Stomach (tissue), 9 donors: ENCODE results near the gene AGBL4. TPM values are rescaled to one million over a fixed set of nuclear protein-coding genes. Genes with fewer than 3 reads are reported as not detected.

ENCODE experiments used
- DNase-seq, 2 donors: peaks; one replicate each; pipeline versions ENCODE4 v3.0.0 to v3.0.0-alpha.2; 2013 to 2019
- H3K27ac ChIP-seq, 5 donors: fragments of 200-600 bp in 4 of 5; sonication (generic) in 4 of 5; one replicate each; pipeline ENCODE4 v1.5.1; 2013 to 2019; ENCODE audit warnings: mild to moderate bottlenecking in 1 of 5, moderate library complexity in 1 of 5
- H3K27me3 ChIP-seq, 3 donors: fragments of 200-600 bp; sonication (generic); one replicate each; pipeline ENCODE4 v1.5.1; 2017 to 2019; ENCODE audit warnings: mixed run types in 1 of 3
- H3K36me3 ChIP-seq, 4 donors: fragments of 200-600 bp; sonication (generic); 1 replicate in 3 of 4; 2 replicates in 1 of 4; pipeline ENCODE4 v1.5.1; 2016 to 2019
- H3K4me1 ChIP-seq, 4 donors: fragments of 200-600 bp; sonication (generic); one replicate each; pipeline ENCODE4 v1.5.1; 2016 to 2019
- H3K4me3 ChIP-seq, 4 donors: fragments of 200-600 bp; sonication (generic) in 3 of 4; one replicate each; pipeline ENCODE4 v1.5.1; 2016 to 2019; ENCODE audit warnings: mild to moderate bottlenecking in 1 of 4
- H3K9me3 ChIP-seq, 4 donors: fragments of 200-600 bp; sonication (generic); one replicate each; pipeline ENCODE4 v1.5.1; 2016 to 2019
- EP300 ChIP-seq: sonication (generic); formaldehyde crosslinking; IDR thresholded peaks from one replicate; pipeline ENCODE4 v1.6.1; 2017; ENCODE audit warnings: antibody characterized with exemption
- POLR2A ChIP-seq, 4 donors: fragments of 450-650 bp; IDR thresholded peaks; one replicate each; pipeline ENCODE4 v1.6.1; 2016; ENCODE audit warnings: antibody characterized with exemption in 4 of 4, control low read depth in 2 of 4, mild to moderate bottlenecking in 1 of 4, moderate library complexity in 1 of 4
- POLR2AphosphoS5 ChIP-seq, 3 donors: sonication (generic); formaldehyde crosslinking; IDR thresholded peaks; one replicate each; pipeline ENCODE4 v1.6.1; 2016; ENCODE audit warnings: antibody characterized with exemption in 3 of 3
- WGBS, 5 donors: extraction: QIAGEN DNeasy Blood & Tissue Kit in 3 of 5; methylation state at CpG; one replicate each; pipeline versions ENCODE4 v1.1.5 to v1.1.7; 2013 to 2018; 5-methylcytosine and 5-hydroxymethylcytosine counted together
- intact Hi-C: fragments of 100-400 bp; cut with DNase I; formaldehyde crosslinking; loops from one replicate; pipeline ENCODE4 v1.15.1; 2023; ENCODE audit warnings: low total_unique reads
- polyA plus RNA-seq, 3 donors: library from polyadenylated mRNA; stranded (reverse); fragments of 200-250 nt; gene quantifications; one replicate each; pipeline ENCODE4 v1.2.3, GENCODE V29; 2013
- total RNA-seq, 5 donors: library from RNA; depleted of rRNA; stranded (reverse); fragments of >200 nt; gene quantifications; one replicate each; pipeline versions ENCODE4 v1.1.0 to v1.2.3, GENCODE V29; 2014 to 2016
- TF ChIP-seq, protein P1 (sequence below), 7 experiments: fragments of 450-650 bp in 4 of 7; fragments of 200-600 bp in 3 of 7; sonication (generic) in 3 of 7; IDR thresholded peaks; one replicate each; pipeline ENCODE4 v1.5.1; 2016 to 2019; ENCODE audit warnings: antibody characterized with exemption in 7 of 7, control low read depth in 2 of 7, mild to moderate bottlenecking in 1 of 7
- donor health status: healthy with polysubstance abuse.
- donor health status: Bipolar disorder and iron deficiency.
- donor health status: healthy.

The AGBL4 gene
- total and polyA plus RNA-seq, 8 donors: 0.92 TPM; not detected in 7

DNA sequence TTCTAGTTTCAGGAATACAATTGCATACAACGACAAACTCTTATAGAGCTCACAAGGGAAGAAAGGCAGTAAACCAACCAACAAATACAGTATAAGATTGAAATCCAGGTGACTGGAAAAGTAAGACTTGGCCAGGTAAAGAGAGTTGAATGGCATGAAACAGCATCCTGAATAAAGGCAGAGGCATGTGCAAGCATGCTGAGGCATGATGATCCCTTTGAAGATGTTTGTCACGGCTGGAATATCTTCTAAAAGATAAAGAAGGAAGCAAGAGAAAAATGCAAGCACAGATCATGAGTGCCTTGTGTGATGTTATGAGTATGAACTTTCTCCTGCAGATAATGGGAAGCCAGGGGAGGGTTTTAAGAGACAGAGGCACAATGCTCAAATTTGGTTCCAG is 1468.5 kb downstream of the AGBL4 start:
- Histone ChIP-seq H3K4me1 (peaks cover 0 to 9% (median 0%) of the 10 kb centered on the region in 4 donors), H3K9me3 (no peaks in the 10 kb centered on the region), H3K27ac (no peak overlapping the region), H3K27me3 (no peaks in the 10 kb centered on the region), H3K4me3 (no peak overlapping the region), H3K36me3 (no peaks in the 10 kb centered on the region)
- 77 to 88% (median 78%) methylated on average over 2 of the region's 2 CpGs for WGBS, 5 donors
- DNase-seq: no peak
- TF ChIP-seq POLR2A (IDR thresholded peaks at IDR 0.05): no peak
- TF ChIP-seq POLR2AphosphoS5 (IDR thresholded peaks at IDR 0.05): no peak
- TF ChIP-seq, protein P1, sequence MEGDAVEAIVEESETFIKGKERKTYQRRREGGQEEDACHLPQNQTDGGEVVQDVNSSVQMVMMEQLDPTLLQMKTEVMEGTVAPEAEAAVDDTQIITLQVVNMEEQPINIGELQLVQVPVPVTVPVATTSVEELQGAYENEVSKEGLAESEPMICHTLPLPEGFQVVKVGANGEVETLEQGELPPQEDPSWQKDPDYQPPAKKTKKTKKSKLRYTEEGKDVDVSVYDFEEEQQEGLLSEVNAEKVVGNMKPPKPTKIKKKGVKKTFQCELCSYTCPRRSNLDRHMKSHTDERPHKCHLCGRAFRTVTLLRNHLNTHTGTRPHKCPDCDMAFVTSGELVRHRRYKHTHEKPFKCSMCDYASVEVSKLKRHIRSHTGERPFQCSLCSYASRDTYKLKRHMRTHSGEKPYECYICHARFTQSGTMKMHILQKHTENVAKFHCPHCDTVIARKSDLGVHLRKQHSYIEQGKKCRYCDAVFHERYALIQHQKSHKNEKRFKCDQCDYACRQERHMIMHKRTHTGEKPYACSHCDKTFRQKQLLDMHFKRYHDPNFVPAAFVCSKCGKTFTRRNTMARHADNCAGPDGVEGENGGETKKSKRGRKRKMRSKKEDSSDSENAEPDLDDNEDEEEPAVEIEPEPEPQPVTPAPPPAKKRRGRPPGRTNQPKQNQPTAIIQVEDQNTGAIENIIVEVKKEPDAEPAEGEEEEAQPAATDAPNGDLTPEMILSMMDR (IDR thresholded peaks at IDR 0.05): no peak
- TF ChIP-seq EP300: no peak
- intact Hi-C loops: no loop called here

DNA sequence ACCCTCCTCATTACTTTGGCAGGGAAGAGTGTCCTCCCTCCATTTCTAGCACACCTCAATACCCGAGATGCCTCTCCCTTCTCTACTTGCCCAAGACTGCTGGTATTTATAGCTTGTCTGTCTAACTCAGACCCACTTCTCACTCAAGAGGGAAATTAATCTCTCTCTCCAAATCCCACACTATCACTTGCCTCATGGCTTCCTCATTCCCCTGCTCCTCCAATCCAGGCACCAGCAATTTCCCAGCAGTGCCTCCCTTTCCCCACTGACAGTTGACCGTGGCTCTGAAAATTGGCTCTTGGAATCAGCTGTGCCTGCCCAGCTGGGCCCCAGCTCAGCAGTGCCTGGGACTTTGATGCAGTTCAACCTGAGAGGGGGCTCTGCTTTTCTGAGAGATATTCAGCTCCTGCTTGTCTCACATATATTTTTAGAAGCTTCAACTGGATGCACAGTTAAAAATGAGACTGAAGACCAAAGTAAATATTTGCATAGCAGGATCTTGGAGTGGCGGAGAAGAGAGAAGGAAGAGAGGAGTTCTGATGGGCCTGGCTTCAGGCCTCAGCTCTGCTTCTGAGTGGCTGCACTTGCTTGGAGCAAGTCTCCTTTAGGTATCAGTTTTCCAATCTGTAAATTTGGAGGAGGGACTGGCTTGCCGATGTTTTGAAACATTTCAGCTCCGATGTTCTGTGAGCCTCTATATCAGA is 1470.7 kb downstream of the AGBL4 start:
- intact Hi-C loops: no loop called here
- Histone ChIP-seq H3K27me3 (no peaks in the 10 kb centered on the region), H3K9me3 (no peaks in the 10 kb centered on the region), H3K4me1 (peaks cover 0 to 9% (median 0%) of the 10 kb centered on the region in 4 donors), H3K4me3 (no peak overlapping the region), H3K27ac (no peak overlapping the region), H3K36me3 (no peaks in the 10 kb centered on the region)
- TF ChIP-seq POLR2AphosphoS5 (IDR thresholded peaks at IDR 0.05) (no peak), POLR2A (IDR thresholded peaks at IDR 0.05) (no peak), EP300 (no peak)
- TF ChIP-seq, protein P1 (IDR thresholded peaks at IDR 0.05): no peak
- WGBS, 5 donors: 56 to 67% (median 63%) methylated on average over 5 of the region's 5 CpGs
- DNase-seq: peak in 1 of 2 donors; percentile 15

DNA sequence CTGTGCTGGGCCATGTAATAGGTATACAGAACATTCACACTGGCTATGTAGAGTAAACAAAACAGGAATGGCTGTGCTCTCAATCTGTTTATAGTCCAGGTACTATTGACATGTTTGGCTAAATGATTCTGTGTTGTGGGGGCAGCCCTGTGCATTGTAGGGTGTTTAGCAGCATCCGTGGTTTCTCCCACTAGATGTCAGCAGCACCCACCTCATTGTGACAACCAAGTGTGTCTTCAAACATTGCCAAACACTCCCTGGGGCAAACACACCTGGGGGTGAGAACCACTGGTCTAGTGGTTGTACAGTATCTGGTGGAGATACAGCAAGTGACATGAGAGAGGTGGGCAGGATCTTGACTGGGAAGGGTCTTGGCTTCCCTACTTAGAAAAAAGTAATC is 1471.3 kb downstream of the AGBL4 start:
- Histone ChIP-seq H3K9me3 (no peaks in the 10 kb centered on the region), H3K4me3 (no peak overlapping the region), H3K27ac (no peak overlapping the region), H3K27me3 (no peaks in the 10 kb centered on the region), H3K4me1 (peaks cover 0 to 9% (median 0%) of the 10 kb centered on the region in 4 donors), H3K36me3 (no peaks in the 10 kb centered on the region)
- 13 to 33% (median 25%) methylated on average over 1 of the region's 1 CpG for WGBS, 5 donors
- intact Hi-C loops: no loop called here
- DNase-seq: peak in 1 of 2 donors; percentile 32
- TF ChIP-seq, protein P1 (IDR thresholded peaks at IDR 0.05): no peak
- TF ChIP-seq EP300 (no peak), POLR2A (IDR thresholded peaks at IDR 0.05) (no peak), POLR2AphosphoS5 (IDR thresholded peaks at IDR 0.05) (no peak)

DNA sequence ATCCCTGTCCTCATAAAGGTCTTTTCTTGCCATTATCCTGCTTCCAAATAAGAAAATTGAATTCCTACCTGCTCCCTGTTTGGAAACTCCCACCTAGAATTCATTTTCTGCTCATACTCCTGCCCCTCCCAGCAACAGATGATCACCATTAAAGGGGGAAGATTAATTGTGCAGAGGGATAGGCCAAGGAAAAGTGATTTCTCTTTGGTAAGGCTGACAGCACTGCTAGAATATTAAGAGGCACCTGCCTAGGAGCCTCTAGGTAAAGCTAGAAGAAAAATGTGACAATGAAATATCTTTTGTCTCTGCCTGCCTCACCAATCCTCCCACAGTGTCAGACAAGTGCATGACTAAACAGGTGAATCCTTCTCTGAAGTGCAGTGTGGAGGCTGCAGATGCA is 1474.8 kb downstream of the AGBL4 start:
- TF ChIP-seq POLR2AphosphoS5 (IDR thresholded peaks at IDR 0.05): no peak
- H3K36me3 ChIP-seq: no peaks in the 10 kb centered on the region
- no peak overlapping the region for H3K27ac ChIP-seq
- intact Hi-C loops: no loop called here
- peaks cover 0 to 9% (median 0%) of the 10 kb centered on the region in 4 donors for H3K4me1 ChIP-seq
- no peak for DNase-seq
- no peaks in the 10 kb centered on the region for H3K27me3 ChIP-seq
- H3K4me3 ChIP-seq: no peak overlapping the region
- no peaks in the 10 kb centered on the region for H3K9me3 ChIP-seq

DNA sequence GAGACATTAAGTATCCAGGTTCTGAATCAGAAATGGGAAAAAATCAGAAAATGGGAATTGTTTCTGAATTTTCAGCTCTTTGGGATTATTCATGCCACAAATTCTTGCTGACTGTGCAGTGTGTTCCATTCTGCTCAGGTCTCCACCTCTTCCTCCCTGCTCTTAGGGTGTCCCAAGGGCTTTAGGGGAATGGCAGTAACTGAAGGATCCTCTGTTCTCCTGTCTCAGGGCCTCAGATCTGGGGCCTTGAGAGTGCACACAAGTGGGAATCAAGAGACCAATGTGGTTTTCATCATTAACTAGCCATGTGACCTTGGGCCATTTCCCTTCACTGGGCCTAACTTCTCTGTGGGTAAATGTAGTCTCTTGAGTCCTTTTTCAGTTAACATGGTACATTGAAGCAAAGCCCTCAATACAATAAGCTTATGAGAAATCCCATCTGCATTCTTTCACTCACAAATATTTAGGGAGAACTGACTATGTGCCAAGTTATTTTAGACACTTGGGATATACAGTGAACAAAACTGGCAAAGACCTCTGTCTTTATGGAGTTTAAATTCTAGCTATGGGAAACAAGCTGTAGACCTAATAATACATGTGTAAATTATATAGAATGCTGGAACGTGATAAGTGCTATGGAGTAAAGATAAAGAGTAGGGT is 1476.1 kb downstream of the AGBL4 start:
- H3K4me1 ChIP-seq: peaks cover 0 to 1% (median 0%) of the 10 kb centered on the region in 4 donors
- WGBS, 5 donors: 61 to 77% (median 70%) methylated on average over 1 of the region's 1 CpG
- H3K9me3 ChIP-seq: no peaks in the 10 kb centered on the region
- intact Hi-C loops: no loop called here
- DNase-seq: no peak
- no peaks in the 10 kb centered on the region for H3K36me3 ChIP-seq
- H3K4me3 ChIP-seq: no peak overlapping the region
- H3K27ac ChIP-seq: no peak overlapping the region
- TF ChIP-seq POLR2AphosphoS5 (IDR thresholded peaks at IDR 0.05) (no peak), POLR2A (IDR thresholded peaks at IDR 0.05) (no peak), EP300 (no peak)
- TF ChIP-seq, protein P1 (IDR thresholded peaks at IDR 0.05): no peak
- no peaks in the 10 kb centered on the region for H3K27me3 ChIP-seq
